T47D (cell line): ENCODE results near the gene SAPCD1.

Experiments used
- DNase-seq, 2 experiments: peaks; one replicate each; pipeline versions ENCODE4 v3.0.0 to v3.0.0-alpha.2; 2011 to 2012; ENCODE audit warnings: low read depth in 1 of 2, low spot score in 1 of 2
- JUND ChIP-seq: IDR thresholded peaks from 2 replicates; pipeline ENCODE4 v1.6.1; 2012; ENCODE audit warnings: low read depth
- in situ Hi-C: cut with HindIII; loops from 2 replicates; pipeline ENCODE4 v1.10.0; 2016; ENCODE audit warnings: low sequenced_read_pairs, low pct_unique_long_range_greater_than_20kb

The SAPCD1 gene

DNA sequence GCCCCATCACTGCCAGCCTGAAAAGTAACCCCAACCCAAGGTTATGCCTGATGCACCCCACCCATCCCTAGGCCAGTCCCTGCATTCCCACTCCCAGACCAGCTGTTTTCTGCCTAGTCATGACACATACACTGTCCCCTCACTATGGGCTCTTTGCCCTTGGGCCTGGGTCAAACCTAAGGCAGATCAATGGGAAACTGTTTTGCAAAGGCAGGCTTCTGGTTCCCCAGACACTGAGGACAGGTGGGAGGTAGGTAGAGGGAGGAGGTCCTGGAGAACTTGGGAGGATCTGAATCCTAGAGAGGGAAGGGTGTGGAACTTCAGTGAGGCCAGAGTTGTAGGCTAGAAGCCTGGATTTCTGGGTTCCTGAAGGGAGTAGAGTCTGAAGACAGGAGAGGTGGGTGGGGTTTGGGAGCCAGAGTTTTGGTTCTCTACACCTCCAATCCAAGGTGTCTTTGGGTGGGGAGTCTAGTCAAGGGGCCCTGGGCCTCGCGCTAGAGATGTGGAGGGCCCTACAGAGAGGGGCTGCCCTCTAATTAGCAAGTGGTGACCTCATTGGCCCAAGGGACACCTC lies 28.1 kb upstream of the SAPCD1 start:
- in situ Hi-C loops = no loop called here
- DNase-seq = no peak
- TF ChIP-seq JUND = no peak

DNA sequence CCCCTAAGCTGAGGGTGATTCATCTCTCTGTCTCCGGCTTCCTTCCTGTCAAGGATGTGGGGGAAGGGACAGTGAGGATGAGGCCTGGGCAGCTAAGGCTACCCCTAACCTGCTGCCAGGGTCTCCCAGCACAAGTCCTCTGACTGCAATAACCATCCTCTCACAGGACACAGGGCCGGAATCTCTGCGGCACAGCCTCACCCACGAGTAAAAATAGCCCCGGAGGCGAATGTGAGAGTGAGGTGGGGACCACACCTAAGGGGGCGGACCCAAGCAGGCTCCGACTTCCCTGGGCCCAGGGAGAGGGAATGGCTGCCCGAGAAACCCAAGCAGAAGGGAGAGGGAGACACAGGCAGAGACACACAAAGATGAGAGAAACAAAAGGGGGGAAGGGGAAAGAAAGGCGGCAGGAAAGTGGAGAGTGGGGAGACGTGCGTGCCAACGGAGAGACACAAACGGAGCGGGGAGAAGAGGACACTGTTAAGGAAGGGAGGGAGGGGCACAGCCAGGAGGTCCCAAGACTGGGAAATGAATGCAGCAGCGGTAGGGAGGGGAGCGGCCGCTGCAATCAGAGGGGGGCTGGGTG lies 27.5 kb upstream of the SAPCD1 start:
- DNase-seq = peak in 1 of 2 experiments; percentile 40
- no peak for TF ChIP-seq JUND
- in situ Hi-C loops = no loop called here

DNA sequence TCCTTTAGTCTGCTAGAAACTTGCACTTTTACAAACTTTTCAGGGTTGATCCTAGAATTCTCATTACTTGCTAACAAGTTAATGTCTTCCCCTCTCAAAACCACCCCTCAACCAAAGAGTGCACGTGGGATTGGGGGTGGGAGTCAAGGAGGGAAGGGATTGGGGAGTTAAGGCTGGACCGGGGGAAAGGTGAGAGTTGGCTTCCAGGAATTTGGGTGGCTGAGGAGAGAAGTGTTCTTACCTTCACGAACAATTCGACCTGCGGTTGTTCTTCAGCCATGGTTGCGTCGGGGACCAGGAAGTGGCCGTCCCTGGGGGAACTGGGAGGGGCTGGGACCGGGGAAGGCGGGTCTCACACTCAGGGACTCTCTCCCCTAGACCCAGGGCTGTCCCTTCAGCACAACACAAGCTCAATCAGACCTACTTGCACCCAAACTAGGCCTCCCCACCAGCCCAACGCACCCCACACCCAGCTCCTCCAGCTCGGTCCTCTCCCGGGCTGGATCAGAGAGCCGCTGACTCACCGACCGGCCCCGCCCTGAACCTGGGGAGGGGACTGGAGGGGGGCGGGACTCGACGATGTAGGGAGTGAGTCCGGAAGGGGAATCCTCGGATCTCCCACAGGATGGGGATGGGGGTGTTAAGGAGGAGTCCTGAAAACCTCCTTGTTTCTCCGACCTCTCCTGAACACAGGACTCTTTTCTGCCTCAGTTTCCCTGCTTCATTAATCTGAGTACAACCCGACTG lies 26.3 kb upstream of the SAPCD1 start, which contains the start of gene CLIC1:
TSS of gene CLIC1 (minus strand) at position 510 of the 747 bp plus-strand sequence. CDS start at position 280, 230 bp downstream.
- in situ Hi-C loops = no loop called here
- DNase-seq = peak; percentile 76 to 79
- TF ChIP-seq JUND = no peak

DNA sequence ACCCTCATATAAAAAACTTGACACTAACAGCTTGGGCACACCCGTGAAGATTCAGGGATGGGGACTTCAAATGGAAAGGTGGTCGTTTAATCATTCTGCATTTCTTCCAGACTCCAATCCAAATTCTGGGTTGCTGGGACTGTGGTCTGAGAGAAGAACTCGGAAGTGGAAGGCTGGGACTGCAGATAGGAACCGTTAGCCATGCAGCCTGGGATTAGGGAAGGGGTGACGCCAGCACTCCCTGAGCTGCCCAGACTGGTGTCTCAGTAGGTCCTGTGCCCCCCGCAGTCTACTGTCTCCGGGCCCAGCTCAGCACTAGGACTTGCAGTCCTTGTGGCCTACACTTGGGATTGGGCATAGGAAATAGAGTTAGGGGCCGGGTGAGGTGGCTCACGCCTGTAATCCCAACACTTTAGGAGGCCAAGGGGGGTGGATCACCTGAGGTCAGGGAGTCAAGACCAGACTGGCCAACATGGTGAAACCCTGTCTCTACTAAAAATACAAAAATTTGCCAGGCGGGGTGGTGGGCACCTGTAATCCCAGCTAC lies 25.6 kb upstream of the SAPCD1 start:
- no peak for DNase-seq
- in situ Hi-C loops = no loop called here
- TF ChIP-seq JUND = no peak

DNA sequence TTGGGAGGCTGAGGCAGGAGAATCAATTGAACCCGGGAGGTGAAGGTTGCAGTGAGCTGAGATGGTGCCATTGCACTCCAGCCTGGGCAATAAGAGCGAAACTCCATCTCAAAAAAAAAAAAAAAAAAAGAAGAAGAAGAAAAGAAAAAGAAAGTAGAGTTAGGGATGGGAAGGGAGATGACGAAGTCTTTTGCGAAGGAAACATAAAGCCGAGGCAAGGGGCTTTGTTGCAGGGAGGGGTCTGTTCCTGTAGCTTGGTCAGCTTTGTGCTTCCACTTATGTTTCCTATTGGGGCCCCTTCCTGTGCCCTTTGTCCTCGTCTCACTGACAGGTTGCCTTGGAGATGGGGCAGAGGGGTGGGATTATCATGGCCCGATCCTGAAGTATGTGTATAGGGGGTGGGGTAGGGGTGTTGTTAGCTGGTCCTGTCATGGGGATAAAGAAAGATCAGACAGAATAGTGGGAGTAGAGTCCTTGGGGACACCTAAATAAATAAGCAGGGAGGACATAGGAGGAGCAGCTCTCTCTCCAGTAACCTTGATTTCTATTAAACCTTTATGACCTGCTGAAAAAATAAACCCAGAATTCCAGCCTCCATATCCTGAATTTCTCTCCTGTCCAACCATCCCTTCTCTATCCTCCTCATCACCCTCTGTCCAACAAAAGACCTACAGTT lies 25.0 kb upstream of the SAPCD1 start:
- TF ChIP-seq JUND = no peak
- DNase-seq = no peak
- in situ Hi-C loops = no loop called here

DNA sequence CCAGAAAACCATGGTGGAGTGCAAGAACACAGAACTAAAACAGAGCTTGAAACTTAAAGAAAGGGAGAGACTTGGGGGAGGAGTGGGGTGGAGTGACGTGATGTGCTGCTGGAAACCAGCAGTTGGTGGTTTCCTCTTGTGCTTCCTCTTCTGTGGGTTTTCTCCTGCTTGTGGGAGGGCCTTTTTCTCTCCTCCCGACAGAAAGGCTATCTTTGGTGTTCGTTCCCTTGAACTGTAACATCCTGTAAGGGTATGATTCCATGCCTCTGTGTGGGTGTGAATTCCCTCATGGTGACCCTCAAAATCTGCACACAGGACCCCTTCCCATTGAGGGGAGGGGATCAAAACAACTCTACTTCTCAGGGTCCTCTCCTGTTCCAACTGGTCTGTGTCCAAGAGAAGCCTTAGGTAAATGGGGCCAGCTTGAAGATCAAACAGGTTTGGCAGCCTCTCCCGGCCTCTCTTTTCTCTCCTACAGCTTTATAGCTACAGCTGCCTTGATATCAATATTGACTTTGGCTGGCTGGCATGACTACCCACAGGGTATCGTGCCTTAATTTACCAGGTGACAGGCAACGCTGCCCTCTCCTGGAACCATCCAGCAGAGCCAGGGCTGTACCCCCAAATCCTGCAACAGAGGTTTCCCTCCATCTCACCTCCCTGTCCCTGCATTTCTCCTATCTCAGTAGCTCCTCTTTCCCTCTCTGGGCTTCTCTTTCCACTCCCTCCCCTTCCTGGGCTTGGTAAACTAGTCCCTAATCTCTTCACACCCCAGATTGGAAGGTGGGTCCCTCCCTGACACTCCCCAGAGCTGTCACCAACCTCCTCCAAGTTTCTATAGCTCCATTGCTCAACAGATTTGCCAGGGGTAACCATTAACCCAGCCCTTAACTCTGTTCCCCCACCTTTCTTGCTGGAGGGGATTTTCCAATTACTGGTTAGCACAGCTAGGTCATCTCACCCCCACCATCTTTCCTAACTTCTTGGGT lies 24.2 kb upstream of the SAPCD1 start:
- peak in 1 of 2 experiments; percentile 76 for DNase-seq
- TF ChIP-seq JUND = no peak
- in situ Hi-C loops = no loop called here

DNA sequence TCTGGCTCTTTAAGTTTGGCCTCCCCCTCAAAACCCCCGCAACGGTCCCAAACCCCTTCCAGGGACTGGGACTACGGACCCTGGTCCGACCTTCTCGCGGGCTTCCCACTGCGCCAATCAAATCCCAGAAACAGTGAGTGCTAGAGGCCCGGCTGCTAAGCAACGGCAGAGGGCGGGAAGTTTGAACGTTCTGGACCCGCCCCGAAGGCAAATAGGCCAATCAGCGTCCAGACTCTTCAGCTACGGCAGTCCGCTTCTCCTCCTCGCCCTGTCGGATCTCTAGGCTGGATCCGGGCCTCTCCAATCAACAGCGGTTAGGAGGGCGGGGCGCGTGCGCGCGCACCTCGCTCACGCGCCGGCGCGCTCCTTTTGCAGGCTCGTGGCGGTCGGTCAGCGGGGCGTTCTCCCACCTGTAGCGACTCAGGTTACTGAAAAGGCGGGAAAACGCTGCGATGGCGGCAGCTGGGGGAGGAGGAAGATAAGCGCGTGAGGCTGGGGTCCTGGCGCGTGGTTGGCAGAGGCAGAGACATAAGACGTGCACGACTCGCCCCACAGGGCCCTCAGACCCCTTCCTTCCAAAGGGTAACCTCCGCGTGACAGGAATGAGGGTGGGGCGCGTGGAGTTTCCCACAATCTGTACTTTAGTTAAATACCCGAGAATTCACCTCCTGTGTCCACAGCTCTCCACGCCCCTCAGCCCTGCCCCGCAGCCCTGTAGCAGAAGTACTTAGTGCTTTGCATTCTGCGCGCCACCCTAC lies 22.6 kb upstream of the SAPCD1 start, which contains the start of gene MSH5:
TSS of gene MSH5 (plus strand) at position 367 of the 758 bp plus-strand sequence. CDS start 462 bp downstream, outside the sequence.
- DNase-seq = peak; percentile 95 to 99
- in situ Hi-C loops = no loop called here
- TF ChIP-seq JUND = no peak

DNA sequence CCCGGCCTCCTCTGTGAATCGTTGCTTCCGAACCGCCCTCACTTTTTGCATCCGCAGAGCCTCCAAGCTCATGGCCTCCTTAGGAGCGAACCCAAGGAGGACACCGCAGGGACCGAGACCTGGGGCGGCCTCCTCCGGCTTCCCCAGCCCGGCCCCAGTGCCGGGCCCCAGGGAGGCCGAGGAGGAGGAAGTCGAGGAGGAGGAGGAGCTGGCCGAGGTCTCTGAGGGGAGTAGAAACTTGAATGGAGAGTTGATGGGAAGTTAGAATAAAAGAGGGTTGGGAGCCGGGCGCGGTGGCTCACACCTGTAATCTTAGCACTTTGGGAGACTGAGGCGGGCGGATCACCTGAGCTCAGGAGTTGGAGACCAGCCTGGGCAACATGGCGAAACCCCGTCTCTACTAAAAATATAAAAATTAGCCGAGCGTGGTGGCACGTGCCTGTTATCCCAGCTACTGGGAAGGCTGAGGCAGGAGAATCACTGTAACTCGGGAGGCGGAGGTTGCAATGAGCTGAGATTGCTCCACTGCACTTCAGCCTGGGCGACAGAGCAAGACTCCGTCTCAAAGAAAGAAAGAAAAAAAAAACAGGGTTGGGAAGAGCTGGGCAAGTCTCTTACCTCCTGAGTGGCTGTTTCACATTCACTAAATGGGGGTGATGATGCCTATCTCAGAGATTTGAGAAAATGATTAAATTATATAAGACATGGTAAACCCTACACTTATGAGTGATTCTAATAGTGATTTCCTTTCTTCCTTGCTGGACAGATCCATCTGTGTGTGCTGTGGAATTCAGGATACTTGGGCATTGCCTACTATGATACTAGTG lies 21.8 kb upstream of the SAPCD1 start:
- DNase-seq = no peak
- in situ Hi-C loops = no loop called here
- no peak for TF ChIP-seq JUND

DNA sequence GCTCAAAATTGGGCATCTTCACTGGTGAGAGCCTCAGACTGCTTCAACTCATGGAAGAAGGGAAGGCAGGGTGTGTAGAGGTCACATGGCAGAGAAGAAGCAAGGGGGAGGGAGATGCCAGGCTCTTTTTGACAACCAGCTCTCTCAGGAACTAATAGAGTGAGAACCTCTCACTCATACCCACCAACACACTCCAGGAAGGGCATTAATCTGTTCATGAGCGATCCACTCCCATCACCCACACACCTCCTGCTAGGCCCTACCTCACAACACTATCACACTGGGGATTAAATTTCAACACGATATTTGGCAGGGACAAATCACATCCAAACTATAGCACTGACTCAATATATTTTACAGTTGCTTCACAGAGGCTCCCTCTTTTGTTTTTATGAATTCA lies 20.6 kb upstream of the SAPCD1 start:
- in situ Hi-C loops = no loop called here
- DNase-seq = no peak
- TF ChIP-seq JUND = no peak

DNA sequence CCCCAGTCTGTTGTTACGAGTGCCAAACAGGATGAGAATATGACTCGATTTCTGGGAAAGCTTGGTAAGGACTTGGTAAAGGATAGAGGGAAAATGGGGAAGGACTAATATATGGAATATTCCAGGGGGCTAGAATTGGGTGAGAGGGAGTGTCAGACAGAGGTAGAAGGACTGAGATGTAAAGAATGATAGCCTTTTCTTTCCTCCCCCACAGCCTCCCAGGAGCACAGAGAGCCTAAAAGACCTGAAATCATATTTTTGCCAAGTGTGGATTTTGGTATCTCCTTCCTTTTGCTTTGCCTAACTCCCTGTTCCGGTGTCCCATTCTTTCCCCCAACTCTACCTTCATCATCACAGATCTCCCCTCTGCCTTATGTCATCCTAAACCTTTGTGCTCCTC lies 19.6 kb upstream of the SAPCD1 start:
- no peak for TF ChIP-seq JUND
- no peak for DNase-seq
- in situ Hi-C loops = no loop called here
